Gastroesophageal sphincter (tissue), 4 donors: ENCODE measurements around the gene SEC61G. TPM values are rescaled to one million over a fixed set of nuclear protein-coding genes. Genes with fewer than 3 reads are reported as not detected.

Experiments
- ATAC-seq: fragments of 150-250 bp; one replicate; pipeline ENCODE4 v1.9.1; 2016; ENCODE audit warnings: mild to moderate bottlenecking, moderate library complexity
- H3K27ac ChIP-seq, 4 donors: fragments of 200-600 bp; sonication (generic) in 3 of 4; 1 replicate in 3 of 4; 2 replicates in 1 of 4; pipeline ENCODE4 v1.5.1; 2016 to 2019
- H3K27me3 ChIP-seq: fragments of 200-600 bp; sonication (generic); one replicate; pipeline ENCODE4 v1.5.1; 2019
- H3K36me3 ChIP-seq, 2 donors: fragments of 200-600 bp; sonication (generic); one replicate each; pipeline ENCODE4 v1.5.1; 2019; ENCODE audit warnings: control low read depth in 1 of 2
- H3K4me1 ChIP-seq, 3 donors: fragments of 200-600 bp; sonication (generic); 1 replicate in 2 of 3; 2 replicates in 1 of 3; pipeline ENCODE4 v1.5.1; 2016 to 2019; ENCODE audit warnings: control low read depth in 2 of 3
- H3K4me3 ChIP-seq, 2 donors: fragments of 200-600 bp; sonication (generic); one replicate each; pipeline ENCODE4 v1.5.1; 2019; ENCODE audit warnings: mild to moderate bottlenecking in 1 of 2, moderate library complexity in 1 of 2
- H3K9me3 ChIP-seq, 3 donors: fragments of 200-600 bp; sonication (generic); one replicate each; pipeline ENCODE4 v1.5.1; 2017 to 2019; ENCODE audit warnings: control low read depth in 2 of 3
- CTCF ChIP-seq, 4 experiments: fragments of 200-600 bp in 2 of 4; fragments of 450-650 bp in 2 of 4; sonication (generic) in 1 of 4; IDR thresholded peaks; one replicate each; pipeline ENCODE4 v1.5.1; 2017 to 2019; ENCODE audit warnings: antibody characterized with exemption in 4 of 4, mild to moderate bottlenecking in 2 of 4, moderate library complexity in 2 of 4
- EP300 ChIP-seq: sonication (generic); formaldehyde crosslinking; IDR thresholded peaks from one replicate; pipeline ENCODE4 v1.6.1; 2017; ENCODE audit warnings: antibody characterized with exemption, mild to moderate bottlenecking
- POLR2A ChIP-seq, 2 donors: fragments of 450-650 bp; IDR thresholded peaks; one replicate each; pipeline ENCODE4 v1.6.1; 2017; ENCODE audit warnings: antibody characterized with exemption in 2 of 2, mild to moderate bottlenecking in 2 of 2, moderate library complexity in 1 of 2
- POLR2AphosphoS5 ChIP-seq: sonication (generic); formaldehyde crosslinking; IDR thresholded peaks from one replicate; pipeline ENCODE4 v1.6.1; 2017; ENCODE audit warnings: antibody characterized with exemption
- WGBS, 2 donors: methylation state at CpG; one replicate each; pipeline ENCODE4 v1.1.5; 2018; ENCODE audit warnings: low coverage in 1 of 2; 5-methylcytosine and 5-hydroxymethylcytosine counted together
- total RNA-seq, 4 donors: library from RNA; depleted of rRNA; stranded (reverse); fragments of >200 nt; gene quantifications; one replicate each; pipeline ENCODE4 v1.1.0, GENCODE V29; 2016

The SEC61G gene
- total RNA-seq, 4 donors from 2014 or later: 131 to 317 (median 291) TPM

- 58 to 83% methylated on average over 1 of the region's 1 CpG for WGBS, 2 donors
- no peaks in the 10 kb centered on the region for H3K27me3 ChIP-seq
- no peaks in the 10 kb centered on the region for H3K4me1 ChIP-seq
- no peak for TF ChIP-seq POLR2AphosphoS5
- TF ChIP-seq EP300: no peak
- no peak for TF ChIP-seq POLR2A (IDR thresholded peaks at IDR 0.05)
- TF ChIP-seq CTCF (IDR thresholded peaks at IDR 0.05): no peak
- peaks cover 0 to 3% (median 0%) of the 10 kb centered on the region in 3 donors for H3K9me3 ChIP-seq
- H3K36me3 ChIP-seq: no peaks in the 10 kb centered on the region
- ATAC-seq: no peak
- no peak overlapping the region for H3K4me3 ChIP-seq
- H3K27ac ChIP-seq: no peak overlapping the region
Measured at GRCh38 chr7:54722502-54722901, 36.5 kb downstream of the SEC61G start.

- Histone ChIP-seq H3K9me3 (peaks cover 0 to 8% (median 0%) of the 10 kb centered on the region in 3 donors), H3K4me3 (no peak overlapping the region), H3K27me3 (no peaks in the 10 kb centered on the region), H3K36me3 (no peaks in the 10 kb centered on the region), H3K27ac (no peak overlapping the region), H3K4me1 (no peaks in the 10 kb centered on the region)
- no peak for ATAC-seq
- WGBS, 2 donors: 53 to 59% methylated on average over 3 to 7 of the region's 9 CpGs
- TF ChIP-seq CTCF (IDR thresholded peaks at IDR 0.05) (no peak), POLR2AphosphoS5 (no peak), POLR2A (IDR thresholded peaks at IDR 0.05) (no peak)
Measured at GRCh38 chr7:54722026-54722425, 37.0 kb downstream of the SEC61G start.

- H3K9me3 ChIP-seq: peaks cover 0 to 13% (median 0%) of the 10 kb centered on the region in 3 donors
- H3K27ac ChIP-seq: no peak overlapping the region
- no peak overlapping the region for H3K4me3 ChIP-seq
- WGBS, 2 donors: 69 to 85% methylated on average over 4 of the region's 4 CpGs
- no peaks in the 10 kb centered on the region for H3K36me3 ChIP-seq
- TF ChIP-seq POLR2A (IDR thresholded peaks at IDR 0.05): no peak
- no peak for TF ChIP-seq CTCF (IDR thresholded peaks at IDR 0.05)
- no peak for TF ChIP-seq POLR2AphosphoS5
- no peak for TF ChIP-seq EP300
- H3K4me1 ChIP-seq: no peaks in the 10 kb centered on the region
- ATAC-seq: no peak
- no peaks in the 10 kb centered on the region for H3K27me3 ChIP-seq
Measured at GRCh38 chr7:54719974-54720373, 39.0 kb downstream of the SEC61G start.

GRCh38 chr7:54719425-54719824 lies 39.6 kb downstream of the SEC61G start:
- H3K4me3 ChIP-seq: no peak overlapping the region
- no peaks in the 10 kb centered on the region for H3K27me3 ChIP-seq
- no peaks in the 10 kb centered on the region for H3K4me1 ChIP-seq
- no peak overlapping the region for H3K27ac ChIP-seq
- ATAC-seq: no peak
- H3K36me3 ChIP-seq: no peaks in the 10 kb centered on the region
- H3K9me3 ChIP-seq: peaks cover 0 to 13% (median 0%) of the 10 kb centered on the region in 3 donors
- no peak for TF ChIP-seq POLR2A (IDR thresholded peaks at IDR 0.05)
- no peak for TF ChIP-seq POLR2AphosphoS5
- TF ChIP-seq EP300: no peak
- no peak for TF ChIP-seq CTCF (IDR thresholded peaks at IDR 0.05)

GRCh38 chr7:54712820-54713219 lies 46.2 kb downstream of the SEC61G start:
- TF ChIP-seq CTCF (IDR thresholded peaks at IDR 0.05) (no peak), POLR2A (IDR thresholded peaks at IDR 0.05) (no peak), EP300 (no peak), POLR2AphosphoS5 (no peak)
- Histone ChIP-seq H3K27me3 (no peaks in the 10 kb centered on the region), H3K36me3 (no peaks in the 10 kb centered on the region), H3K27ac (no peak overlapping the region), H3K4me3 (no peak overlapping the region), H3K9me3 (peaks cover 0 to 27% (median 0%) of the 10 kb centered on the region in 3 donors), H3K4me1 (no peaks in the 10 kb centered on the region)
- no peak for ATAC-seq
- WGBS, 2 donors: no CpG with 5 or more reads among the region's 4 CpGs
